HEK293 (cell line): Measurements from ENCODE around the gene PRPF19.
A peak's percentile ranks its signal among the peaks of the same experiment; 100 is the strongest.

Experiments
- BCL11A ChIP-seq: fragments of 450-650 bp; formaldehyde crosslinking; IDR thresholded peaks from 2 replicates; pipeline ENCODE4 v1.5.1; 2016; ENCODE audit warnings: low read depth, missing biosample characterization, missing genetic modification characterization
- GLIS1 ChIP-seq: fragments of 450-650 bp; formaldehyde crosslinking; IDR thresholded peaks from 2 replicates; pipeline ENCODE4 v1.5.1; 2016; ENCODE audit warnings: missing biosample characterization, missing genetic modification characterization
- HOXA7 ChIP-seq: sonication (generic); formaldehyde crosslinking; IDR thresholded peaks from 2 replicates; pipeline ENCODE4 v1.8.1; 2022; ENCODE audit warnings: missing genetic modification reagents, borderline replicate concordance
- KLF9 ChIP-seq: fragments of 450-650 bp; formaldehyde crosslinking; IDR thresholded peaks from 2 replicates; pipeline ENCODE4 v1.5.1; 2016; ENCODE audit warnings: missing biosample characterization, missing genetic modification characterization, low read depth
- SP2 ChIP-seq: fragments of 450-650 bp; formaldehyde crosslinking; IDR thresholded peaks from 2 replicates; pipeline ENCODE4 v1.5.1; 2016; ENCODE audit warnings: missing biosample characterization, missing genetic modification characterization
- ZBTB48 ChIP-seq: fragments of 450-650 bp; formaldehyde crosslinking; IDR thresholded peaks from 2 replicates; pipeline ENCODE4 v1.5.1; 2016; ENCODE audit warnings: missing biosample characterization, missing genetic modification characterization
- ZBTB8A ChIP-seq: fragments of 450-650 bp; formaldehyde crosslinking; IDR thresholded peaks from 2 replicates; pipeline ENCODE4 v1.5.1; 2016; ENCODE audit warnings: missing biosample characterization, missing genetic modification characterization
- ZEB2 ChIP-seq: fragments of 450-650 bp; formaldehyde crosslinking; IDR thresholded peaks from 2 replicates; pipeline ENCODE4 v1.5.1; 2016; ENCODE audit warnings: missing biosample characterization, missing genetic modification characterization
- ZFP37 ChIP-seq: fragments of 450-650 bp; formaldehyde crosslinking; IDR thresholded peaks from 2 replicates; pipeline ENCODE4 v1.5.1; 2016; ENCODE audit warnings: missing biosample characterization, missing genetic modification characterization
- ZFP69B ChIP-seq: fragments of 450-650 bp; formaldehyde crosslinking; IDR thresholded peaks from 2 replicates; pipeline ENCODE4 v1.5.1; 2016; ENCODE audit warnings: missing biosample characterization, missing genetic modification characterization
- ZNF114 ChIP-seq: fragments of 450-650 bp; formaldehyde crosslinking; IDR thresholded peaks from 2 replicates; pipeline ENCODE4 v1.5.0; 2017; ENCODE audit warnings: missing biosample characterization, missing genetic modification characterization
- ZNF132 ChIP-seq: fragments of 450-650 bp; formaldehyde crosslinking; IDR thresholded peaks from 2 replicates; pipeline ENCODE4 v1.5.1; 2017; ENCODE audit warnings: missing biosample characterization, missing genetic modification characterization, borderline replicate concordance
- ZNF16 ChIP-seq: fragments of 450-650 bp; formaldehyde crosslinking; IDR thresholded peaks from 2 replicates; pipeline ENCODE4 v1.5.1; 2016; ENCODE audit warnings: low read depth, missing biosample characterization, missing genetic modification characterization
- ZNF174 ChIP-seq: fragments of 450-650 bp; formaldehyde crosslinking; IDR thresholded peaks from 2 replicates; pipeline ENCODE4 v1.5.0; 2017; ENCODE audit warnings: missing biosample characterization, mild to moderate bottlenecking, missing genetic modification characterization
- ZNF202 ChIP-seq: fragments of 450-650 bp; formaldehyde crosslinking; IDR thresholded peaks from 2 replicates; pipeline ENCODE4 v1.5.1; 2016; ENCODE audit warnings: missing biosample characterization, missing genetic modification characterization, borderline replicate concordance
- ZNF248 ChIP-seq: fragments of 450-650 bp; formaldehyde crosslinking; IDR thresholded peaks from 2 replicates; pipeline ENCODE4 v1.5.1; 2017; ENCODE audit warnings: missing biosample characterization, missing genetic modification characterization
- ZNF366 ChIP-seq: fragments of 450-650 bp; formaldehyde crosslinking; conservative IDR thresholded peaks from 2 replicates; pipeline ENCODE4 v1.5.1; 2016; ENCODE audit warnings: missing biosample characterization, missing genetic modification characterization
- ZNF416 ChIP-seq: fragments of 450-650 bp; formaldehyde crosslinking; IDR thresholded peaks from 2 replicates; pipeline ENCODE4 v1.5.1; 2016; ENCODE audit warnings: missing biosample characterization, missing genetic modification characterization
- ZNF433 ChIP-seq: fragments of 450-650 bp; formaldehyde crosslinking; IDR thresholded peaks from 2 replicates; pipeline ENCODE4 v1.5.1; 2016; ENCODE audit warnings: missing biosample characterization, missing genetic modification characterization, low read depth
- ZNF473 ChIP-seq: fragments of 450-650 bp; formaldehyde crosslinking; IDR thresholded peaks from 2 replicates; pipeline ENCODE4 v1.5.1; 2017; ENCODE audit warnings: missing biosample characterization, missing genetic modification characterization
- ZNF510 ChIP-seq: fragments of 450-650 bp; formaldehyde crosslinking; IDR thresholded peaks from 2 replicates; pipeline ENCODE4 v1.5.1; 2018; ENCODE audit warnings: mild to moderate bottlenecking, missing genetic modification characterization, missing biosample characterization; ENCODE audit not compliant: insufficient replicate concordance
- ZNF596 ChIP-seq: fragments of 450-650 bp; IDR thresholded peaks from 2 replicates; pipeline ENCODE4 v1.5.0; 2018; ENCODE audit warnings: missing biosample characterization, mild to moderate bottlenecking, missing genetic modification characterization, moderate library complexity
- ZNF623 ChIP-seq: fragments of 450-650 bp; formaldehyde crosslinking; IDR thresholded peaks from 2 replicates; pipeline ENCODE4 v1.5.1; 2016; ENCODE audit warnings: missing biosample characterization, missing genetic modification characterization
- ZNF654 ChIP-seq: fragments of 450-650 bp; formaldehyde crosslinking; IDR thresholded peaks from 2 replicates; pipeline ENCODE4 v1.5.1; 2016; ENCODE audit warnings: low read depth, missing biosample characterization, missing genetic modification characterization
- ZNF677 ChIP-seq: fragments of 450-650 bp; IDR thresholded peaks from 2 replicates; pipeline ENCODE4 v1.5.0; 2018; ENCODE audit warnings: missing biosample characterization, mild to moderate bottlenecking, missing genetic modification characterization, moderate library complexity
- ZNF768 ChIP-seq: fragments of 450-650 bp; formaldehyde crosslinking; IDR thresholded peaks from 2 replicates; pipeline ENCODE4 v1.5.1; 2018; ENCODE audit warnings: missing biosample characterization, mild to moderate bottlenecking, missing genetic modification characterization
- ZNF843 ChIP-seq: fragments of 450-650 bp; formaldehyde crosslinking; IDR thresholded peaks from 2 replicates; pipeline ENCODE4 v1.5.1; 2016; ENCODE audit warnings: missing biosample characterization, missing genetic modification characterization
- TF ChIP-seq, protein P1 (sequence below): fragments of 450-650 bp; formaldehyde crosslinking; IDR thresholded peaks from 2 replicates; pipeline ENCODE4 v1.5.1; 2016; ENCODE audit warnings: missing biosample characterization, missing genetic modification characterization
- TF ChIP-seq, protein P2 (sequence below): fragments of 450-650 bp; IDR thresholded peaks from 2 replicates; pipeline ENCODE4 v1.5.1; 2018; ENCODE audit warnings: missing biosample characterization, missing genetic modification characterization
- TF ChIP-seq, protein P3 (sequence below): IDR thresholded peaks from 2 replicates; pipeline ENCODE4 v1.6.1; 2011; ENCODE audit warnings: mild to moderate bottlenecking, low read depth, low read length, borderline replicate concordance
- TF ChIP-seq, protein P4 (sequence below): fragments of 450-650 bp; formaldehyde crosslinking; conservative IDR thresholded peaks from 2 replicates; pipeline ENCODE4 v1.5.1; 2016; ENCODE audit warnings: low read depth, missing biosample characterization, missing genetic modification characterization
- TF ChIP-seq, protein P5 (sequence below): fragments of 450-650 bp; formaldehyde crosslinking; IDR thresholded peaks from 2 replicates; pipeline ENCODE4 v1.5.1; 2017; ENCODE audit warnings: missing biosample characterization, missing genetic modification characterization

Gene PRPF19

DNA sequence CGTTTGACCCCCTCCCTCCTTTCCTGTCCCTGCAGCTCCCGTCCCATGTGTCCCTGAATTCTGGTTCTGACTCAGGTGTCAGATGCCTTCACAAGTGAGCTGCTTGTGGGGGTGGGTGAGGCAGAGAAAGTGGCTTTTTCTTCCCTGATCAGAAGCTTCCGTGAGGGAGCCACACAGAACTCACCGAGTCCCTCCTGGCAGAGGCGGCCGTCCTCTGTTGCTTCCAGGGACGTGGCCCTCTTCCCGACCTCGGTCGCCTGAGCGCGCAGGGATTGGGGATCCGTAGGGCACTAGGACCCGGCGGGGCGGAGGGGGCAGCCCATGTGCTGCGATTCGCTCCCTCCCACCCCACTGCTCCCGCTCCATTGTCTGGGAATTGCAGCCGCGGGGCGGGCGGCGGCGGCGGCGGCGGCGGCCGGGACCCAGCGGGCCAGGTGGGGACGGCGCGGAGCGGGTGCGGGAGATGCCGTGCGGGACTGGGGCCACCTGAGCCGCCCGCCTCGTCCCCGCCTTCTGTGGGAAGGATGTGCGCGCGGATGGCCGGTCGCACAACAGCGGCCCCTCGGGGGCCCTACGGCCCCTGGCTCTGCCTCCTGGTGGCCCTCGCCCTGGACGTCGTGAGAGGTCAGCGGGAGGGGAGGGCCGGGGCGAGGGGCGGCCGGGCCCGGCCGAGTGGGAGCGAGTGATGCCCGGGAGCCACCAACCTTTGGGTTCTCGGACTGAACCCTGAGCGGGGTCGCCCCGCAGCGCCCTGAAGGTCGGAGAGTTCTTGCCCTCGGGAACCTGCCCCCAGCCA, 17.9 kb upstream of the PRPF19 start, which contains the start of gene TMEM132A (continued):
- TF ChIP-seq ZNF473 (tag by site-specific recombination), result no peak
- TF ChIP-seq, protein P1, sequence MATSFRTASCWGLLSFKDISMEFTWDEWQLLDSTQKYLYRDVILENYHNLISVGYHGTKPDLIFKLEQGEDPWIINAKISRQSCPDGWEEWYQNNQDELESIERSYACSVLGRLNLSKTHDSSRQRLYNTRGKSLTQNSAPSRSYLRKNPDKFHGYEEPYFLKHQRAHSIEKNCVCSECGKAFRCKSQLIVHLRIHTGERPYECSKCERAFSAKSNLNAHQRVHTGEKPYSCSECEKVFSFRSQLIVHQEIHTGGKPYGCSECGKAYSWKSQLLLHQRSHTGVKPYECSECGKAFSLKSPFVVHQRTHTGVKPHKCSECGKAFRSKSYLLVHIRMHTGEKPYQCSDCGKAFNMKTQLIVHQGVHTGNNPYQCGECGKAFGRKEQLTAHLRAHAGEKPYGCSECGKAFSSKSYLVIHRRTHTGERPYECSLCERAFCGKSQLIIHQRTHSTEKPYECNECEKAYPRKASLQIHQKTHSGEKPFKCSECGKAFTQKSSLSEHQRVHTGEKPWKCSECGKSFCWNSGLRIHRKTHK (tag by site-specific recombination), result no peak
- 0 out of 2 replicates have a peak, but pooled peaks have one; percentile 17 for TF ChIP-seq GLIS1
- no peak for TF ChIP-seq ZNF16 (tag by site-specific recombination)
- 0 out of 2 replicates have a peak, but pooled peaks have one; percentile 16 for TF ChIP-seq ZNF596
- TF ChIP-seq, protein P2, sequence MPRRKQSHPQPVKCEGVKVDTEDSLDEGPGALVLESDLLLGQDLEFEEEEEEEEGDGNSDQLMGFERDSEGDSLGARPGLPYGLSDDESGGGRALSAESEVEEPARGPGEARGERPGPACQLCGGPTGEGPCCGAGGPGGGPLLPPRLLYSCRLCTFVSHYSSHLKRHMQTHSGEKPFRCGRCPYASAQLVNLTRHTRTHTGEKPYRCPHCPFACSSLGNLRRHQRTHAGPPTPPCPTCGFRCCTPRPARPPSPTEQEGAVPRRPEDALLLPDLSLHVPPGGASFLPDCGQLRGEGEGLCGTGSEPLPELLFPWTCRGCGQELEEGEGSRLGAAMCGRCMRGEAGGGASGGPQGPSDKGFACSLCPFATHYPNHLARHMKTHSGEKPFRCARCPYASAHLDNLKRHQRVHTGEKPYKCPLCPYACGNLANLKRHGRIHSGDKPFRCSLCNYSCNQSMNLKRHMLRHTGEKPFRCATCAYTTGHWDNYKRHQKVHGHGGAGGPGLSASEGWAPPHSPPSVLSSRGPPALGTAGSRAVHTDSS (tag by site-specific recombination), result no peak
- no peak for TF ChIP-seq ZFP69B (tag by site-specific recombination)
- no peak for TF ChIP-seq ZBTB8A (tag by site-specific recombination)
- no peak for TF ChIP-seq KLF9 (tag by site-specific recombination)
- no peak for TF ChIP-seq ZNF677
- TF ChIP-seq ZNF433 (tag by site-specific recombination), result no peak
- TF ChIP-seq, protein P3, sequence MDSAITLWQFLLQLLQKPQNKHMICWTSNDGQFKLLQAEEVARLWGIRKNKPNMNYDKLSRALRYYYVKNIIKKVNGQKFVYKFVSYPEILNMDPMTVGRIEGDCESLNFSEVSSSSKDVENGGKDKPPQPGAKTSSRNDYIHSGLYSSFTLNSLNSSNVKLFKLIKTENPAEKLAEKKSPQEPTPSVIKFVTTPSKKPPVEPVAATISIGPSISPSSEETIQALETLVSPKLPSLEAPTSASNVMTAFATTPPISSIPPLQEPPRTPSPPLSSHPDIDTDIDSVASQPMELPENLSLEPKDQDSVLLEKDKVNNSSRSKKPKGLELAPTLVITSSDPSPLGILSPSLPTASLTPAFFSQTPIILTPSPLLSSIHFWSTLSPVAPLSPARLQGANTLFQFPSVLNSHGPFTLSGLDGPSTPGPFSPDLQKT, result no peak
- no peak for TF ChIP-seq ZNF202 (tag by site-specific recombination)
- TF ChIP-seq ZNF114 (tag by site-specific recombination), result no peak
- TF ChIP-seq ZNF416, result no peak
- TF ChIP-seq ZNF768, result no peak
- TF ChIP-seq ZNF623 (tag by site-specific recombination), result no peak
- TF ChIP-seq, protein P4, sequence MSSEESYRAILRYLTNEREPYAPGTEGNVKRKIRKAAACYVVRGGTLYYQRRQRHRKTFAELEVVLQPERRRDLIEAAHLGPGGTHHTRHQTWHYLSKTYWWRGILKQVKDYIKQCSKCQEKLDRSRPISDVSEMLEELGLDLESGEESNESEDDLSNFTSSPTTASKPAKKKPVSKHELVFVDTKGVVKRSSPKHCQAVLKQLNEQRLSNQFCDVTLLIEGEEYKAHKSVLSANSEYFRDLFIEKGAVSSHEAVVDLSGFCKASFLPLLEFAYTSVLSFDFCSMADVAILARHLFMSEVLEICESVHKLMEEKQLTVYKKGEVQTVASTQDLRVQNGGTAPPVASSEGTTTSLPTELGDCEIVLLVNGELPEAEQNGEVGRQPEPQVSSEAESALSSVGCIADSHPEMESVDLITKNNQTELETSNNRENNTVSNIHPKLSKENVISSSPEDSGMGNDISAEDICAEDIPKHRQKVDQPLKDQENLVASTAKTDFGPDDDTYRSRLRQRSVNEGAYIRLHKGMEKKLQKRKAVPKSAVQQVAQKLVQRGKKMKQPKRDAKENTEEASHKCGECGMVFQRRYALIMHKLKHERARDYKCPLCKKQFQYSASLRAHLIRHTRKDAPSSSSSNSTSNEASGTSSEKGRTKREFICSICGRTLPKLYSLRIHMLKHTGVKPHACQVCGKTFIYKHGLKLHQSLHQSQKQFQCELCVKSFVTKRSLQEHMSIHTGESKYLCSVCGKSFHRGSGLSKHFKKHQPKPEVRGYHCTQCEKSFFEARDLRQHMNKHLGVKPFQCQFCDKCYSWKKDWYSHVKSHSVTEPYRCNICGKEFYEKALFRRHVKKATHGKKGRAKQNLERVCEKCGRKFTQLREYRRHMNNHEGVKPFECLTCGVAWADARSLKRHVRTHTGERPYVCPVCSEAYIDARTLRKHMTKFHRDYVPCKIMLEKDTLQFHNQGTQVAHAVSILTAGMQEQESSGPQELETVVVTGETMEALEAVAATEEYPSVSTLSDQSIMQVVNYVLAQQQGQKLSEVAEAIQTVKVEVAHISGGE (tag by site-specific recombination), result no peak
- TF ChIP-seq BCL11A (tag by site-specific recombination), result no peak
- TF ChIP-seq ZEB2 (tag by site-specific recombination), result peak; percentile 41; the same call in 1 of the 2 replicates
- no peak for TF ChIP-seq HOXA7 (CRISPR knock-in tag)
- no peak for TF ChIP-seq ZNF132 (tag by site-specific recombination)
- TF ChIP-seq SP2 (tag by site-specific recombination), result no peak
- TF ChIP-seq ZNF510 (tag by site-specific recombination), result no peak
- TF ChIP-seq ZBTB48, result peak; percentile 88
- no peak; the same call in 1 of the 2 replicates for TF ChIP-seq ZNF843 (tag by site-specific recombination)
- TF ChIP-seq ZNF654 (tag by site-specific recombination), result no peak
- no peak for TF ChIP-seq ZNF248 (tag by site-specific recombination)
- TF ChIP-seq ZFP37 (tag by site-specific recombination), result peak; percentile 53; the same call in 1 of the 2 replicates
- no peak for TF ChIP-seq ZNF174
- TF ChIP-seq ZNF366 (tag by site-specific recombination), result 0 out of 2 replicates have a peak, but pooled peaks have one; percentile 19
- TF ChIP-seq, protein P5, sequence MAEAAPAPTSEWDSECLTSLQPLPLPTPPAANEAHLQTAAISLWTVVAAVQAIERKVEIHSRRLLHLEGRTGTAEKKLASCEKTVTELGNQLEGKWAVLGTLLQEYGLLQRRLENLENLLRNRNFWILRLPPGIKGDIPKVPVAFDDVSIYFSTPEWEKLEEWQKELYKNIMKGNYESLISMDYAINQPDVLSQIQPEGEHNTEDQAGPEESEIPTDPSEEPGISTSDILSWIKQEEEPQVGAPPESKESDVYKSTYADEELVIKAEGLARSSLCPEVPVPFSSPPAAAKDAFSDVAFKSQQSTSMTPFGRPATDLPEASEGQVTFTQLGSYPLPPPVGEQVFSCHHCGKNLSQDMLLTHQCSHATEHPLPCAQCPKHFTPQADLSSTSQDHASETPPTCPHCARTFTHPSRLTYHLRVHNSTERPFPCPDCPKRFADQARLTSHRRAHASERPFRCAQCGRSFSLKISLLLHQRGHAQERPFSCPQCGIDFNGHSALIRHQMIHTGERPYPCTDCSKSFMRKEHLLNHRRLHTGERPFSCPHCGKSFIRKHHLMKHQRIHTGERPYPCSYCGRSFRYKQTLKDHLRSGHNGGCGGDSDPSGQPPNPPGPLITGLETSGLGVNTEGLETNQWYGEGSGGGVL, result peak; percentile 89
